SU-DHL-6 (cell line): ENCODE data around the gene GORASP1.

Experiments used
- H2AFZ ChIP-seq: fragments of 200-600 bp; sonication (generic); 2 replicates; pipeline ENCODE4 v1.6.1; 2014; ENCODE audit warnings: low read depth, mild to moderate bottlenecking, moderate library complexity, mixed read lengths, antibody characterized with exemption, low read length; ENCODE audit not compliant: severe bottlenecking
- H3F3A ChIP-seq: fragments of 200-600 bp; shearing (Covaris generic); 2 replicates; pipeline ENCODE4 v1.6.0; 2016; ENCODE audit warnings: antibody characterized with exemption, mild to moderate bottlenecking; ENCODE audit not compliant: insufficient read depth
- H3K27ac ChIP-seq: fragments of 200-600 bp; sonication (generic); 2 replicates; pipeline ENCODE4 v1.5.1; 2016; ENCODE audit warnings: low read depth, mild to moderate bottlenecking, low read length, moderate library complexity, mixed read lengths
- H3K27me3 ChIP-seq: fragments of 200-600 bp; sonication (generic), shearing (Covaris generic); 2 replicates; pipeline ENCODE4 v1.6.0; 2014; ENCODE audit warnings: mild to moderate bottlenecking, low read length
- H3K36me3 ChIP-seq: fragments of 200-600 bp; sonication (generic); 2 replicates; pipeline ENCODE4 v1.6.1; 2014; ENCODE audit warnings: mild to moderate bottlenecking, low read length, mixed read lengths
- H3K4me2 ChIP-seq: fragments of 300-600, 200-600 bp; shearing (Covaris generic), sonication (generic); 2 replicates; pipeline ENCODE4 v1.6.0; 2014; ENCODE audit warnings: low read length, low read depth, mild to moderate bottlenecking; ENCODE audit not compliant: poor library complexity, severe bottlenecking
- H3K4me3 ChIP-seq: fragments of 200-600 bp; sonication (generic); 2 replicates; pipeline ENCODE4 v1.5.1; 2014; ENCODE audit warnings: antibody characterized with exemption, low read length, mild to moderate bottlenecking, mixed read lengths; ENCODE audit not compliant: insufficient read depth, poor library complexity, severe bottlenecking
- H3K79me2 ChIP-seq: fragments of 200-600 bp; sonication (generic); 2 replicates; pipeline ENCODE4 v1.6.1; 2014; ENCODE audit warnings: mild to moderate bottlenecking, low read length, moderate library complexity; ENCODE audit not compliant: insufficient read depth
- H3K9ac ChIP-seq: fragments of 200-600 bp; sonication (generic); 2 replicates; pipeline ENCODE4 v1.7.0; 2014; ENCODE audit warnings: mild to moderate bottlenecking, low read length
- H3K9me2 ChIP-seq: fragments of 200-600 bp; sonication (generic); replicated peaks from 2 replicates; pipeline ENCODE4 v1.6.1; 2014; ENCODE audit warnings: low read length; ENCODE audit not compliant: insufficient read depth
- H3K9me3 ChIP-seq: fragments of 200-600 bp; sonication (generic); 2 replicates; pipeline ENCODE4 v1.6.1; 2014; ENCODE audit warnings: low read length, mixed read lengths; ENCODE audit not compliant: insufficient read depth
- H4K20me1 ChIP-seq: fragments of 200-600 bp; sonication (generic); 2 replicates; pipeline ENCODE4 v1.6.1; 2014; ENCODE audit warnings: low read depth, mild to moderate bottlenecking, antibody characterized with exemption, low read length, moderate library complexity, mixed read lengths
- EZH2phosphoT487 ChIP-seq: fragments of 200-600 bp; sonication (generic), shearing (Covaris generic); conservative IDR thresholded peaks from 2 replicates; pipeline ENCODE4 v1.6.1; 2018; ENCODE audit warnings: mild to moderate bottlenecking, antibody characterized with exemption, low read length, moderate library complexity, mixed read lengths
- TF ChIP-seq, protein P1 (sequence below): fragments of 200-600 bp; sonication (generic); IDR thresholded peaks from one replicate; pipeline ENCODE4 v1.5.1; 2017; ENCODE audit warnings: antibody characterized with exemption, mild to moderate bottlenecking, low read length, moderate library complexity; ENCODE audit not compliant: insufficient read depth, poor library complexity, severe bottlenecking

The GORASP1 gene

GRCh38 chr3:39115870-39116269 is 8.4 kb upstream of the GORASP1 start:
- Histone ChIP-seq H3K27me3 (no peaks in the 10 kb centered on the region), H3K9me2 (no peaks in the 10 kb centered on the region), H3K79me2 (no peaks in the 10 kb centered on the region), H3K4me3 (no peak overlapping the region), H3K9me3 (no peaks in the 10 kb centered on the region), H3F3A (no peaks in the 10 kb centered on the region), H3K9ac (no peak overlapping the region), H3K27ac (no peak overlapping the region), H2AFZ (no peak overlapping the region), H3K36me3 (no peaks in the 10 kb centered on the region), H3K4me2 (no peak overlapping the region), H4K20me1 (no peaks in the 10 kb centered on the region)
- TF ChIP-seq, protein P1, sequence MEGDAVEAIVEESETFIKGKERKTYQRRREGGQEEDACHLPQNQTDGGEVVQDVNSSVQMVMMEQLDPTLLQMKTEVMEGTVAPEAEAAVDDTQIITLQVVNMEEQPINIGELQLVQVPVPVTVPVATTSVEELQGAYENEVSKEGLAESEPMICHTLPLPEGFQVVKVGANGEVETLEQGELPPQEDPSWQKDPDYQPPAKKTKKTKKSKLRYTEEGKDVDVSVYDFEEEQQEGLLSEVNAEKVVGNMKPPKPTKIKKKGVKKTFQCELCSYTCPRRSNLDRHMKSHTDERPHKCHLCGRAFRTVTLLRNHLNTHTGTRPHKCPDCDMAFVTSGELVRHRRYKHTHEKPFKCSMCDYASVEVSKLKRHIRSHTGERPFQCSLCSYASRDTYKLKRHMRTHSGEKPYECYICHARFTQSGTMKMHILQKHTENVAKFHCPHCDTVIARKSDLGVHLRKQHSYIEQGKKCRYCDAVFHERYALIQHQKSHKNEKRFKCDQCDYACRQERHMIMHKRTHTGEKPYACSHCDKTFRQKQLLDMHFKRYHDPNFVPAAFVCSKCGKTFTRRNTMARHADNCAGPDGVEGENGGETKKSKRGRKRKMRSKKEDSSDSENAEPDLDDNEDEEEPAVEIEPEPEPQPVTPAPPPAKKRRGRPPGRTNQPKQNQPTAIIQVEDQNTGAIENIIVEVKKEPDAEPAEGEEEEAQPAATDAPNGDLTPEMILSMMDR: no peak
- no peak for TF ChIP-seq EZH2phosphoT487

GRCh38 chr3:39114456-39114855 is 7.0 kb upstream of the GORASP1 start:
- H3K9me2 ChIP-seq: no peaks in the 10 kb centered on the region
- H3K4me2 ChIP-seq: no peak overlapping the region
- H3K79me2 ChIP-seq: no peaks in the 10 kb centered on the region
- no peaks in the 10 kb centered on the region for H3K36me3 ChIP-seq
- no peaks in the 10 kb centered on the region for H3K9me3 ChIP-seq
- H3F3A ChIP-seq: no peaks in the 10 kb centered on the region
- TF ChIP-seq, protein P1: no peak
- TF ChIP-seq EZH2phosphoT487: no peak
- no peak overlapping the region for H2AFZ ChIP-seq
- H3K27ac ChIP-seq: no peak overlapping the region
- H3K27me3 ChIP-seq: no peaks in the 10 kb centered on the region
- H3K9ac ChIP-seq: no peak overlapping the region
- no peaks in the 10 kb centered on the region for H4K20me1 ChIP-seq
- H3K4me3 ChIP-seq: no peak overlapping the region

DNA sequence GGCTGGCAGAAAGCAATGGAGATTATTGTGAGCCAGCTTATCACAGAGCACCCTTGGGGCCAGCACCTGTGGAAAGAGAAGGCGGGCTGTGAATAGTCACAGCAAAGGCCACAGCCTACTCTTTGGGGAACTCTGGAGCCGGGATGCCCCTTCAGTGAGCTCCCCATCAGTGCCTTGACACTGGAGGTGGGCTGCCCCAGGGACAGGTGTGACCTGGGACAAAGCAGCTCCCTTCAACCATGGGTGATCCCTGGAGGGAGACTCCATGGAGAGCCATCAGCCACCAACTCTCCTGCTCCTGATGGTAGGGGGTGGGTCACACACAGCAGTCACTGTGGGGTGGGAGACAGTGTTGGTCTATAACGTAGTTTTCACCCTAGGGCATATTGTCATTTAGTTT is 5.9 kb upstream of the GORASP1 start:
- Histone ChIP-seq H2AFZ (no peak overlapping the region), H3F3A (0 out of 2 replicates have a peak, but pooled peaks cover under 1% of the 10 kb centered on the region), H3K79me2 (no peaks in the 10 kb centered on the region), H3K9me2 (no peaks in the 10 kb centered on the region), H3K27me3 (no peaks in the 10 kb centered on the region), H3K9me3 (no peaks in the 10 kb centered on the region), H3K4me3 (no peak overlapping the region), H4K20me1 (no peaks in the 10 kb centered on the region), H3K9ac (no peak overlapping the region), H3K27ac (no peak overlapping the region), H3K36me3 (no peaks in the 10 kb centered on the region), H3K4me2 (no peak overlapping the region)
- TF ChIP-seq, protein P1: no peak
- no peak for TF ChIP-seq EZH2phosphoT487

DNA sequence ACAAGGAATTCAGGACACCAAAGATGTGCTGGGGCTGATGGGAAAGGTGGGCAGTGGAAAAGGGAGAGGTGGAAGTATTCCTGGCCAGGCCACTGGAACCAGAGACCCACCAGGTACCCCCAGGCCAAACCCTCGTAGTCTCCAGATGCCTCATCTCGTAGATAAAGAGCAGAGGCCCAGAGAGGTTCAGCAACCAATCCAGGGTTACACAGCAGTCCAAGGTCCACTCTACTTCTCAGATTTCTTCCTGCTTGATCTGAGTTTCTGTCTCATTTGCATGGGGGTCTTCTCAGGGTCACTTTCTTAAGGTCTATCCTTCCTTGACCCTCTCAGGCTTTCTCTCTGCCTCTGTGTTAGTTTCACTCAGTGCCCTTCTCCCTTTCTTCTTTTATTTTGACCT is 5.1 kb upstream of the GORASP1 start:
- Histone ChIP-seq H3K4me2 (no peak overlapping the region), H3K27me3 (no peaks in the 10 kb centered on the region), H3F3A (peaks cover 5% of the 10 kb centered on the region; the same call in 1 of the 2 replicates), H3K79me2 (no peaks in the 10 kb centered on the region), H3K9ac (no peak overlapping the region), H4K20me1 (no peaks in the 10 kb centered on the region), H2AFZ (no peak overlapping the region), H3K27ac (no peak overlapping the region), H3K9me3 (no peaks in the 10 kb centered on the region), H3K4me3 (no peak overlapping the region), H3K36me3 (no peaks in the 10 kb centered on the region), H3K9me2 (no peaks in the 10 kb centered on the region)
- no peak for TF ChIP-seq EZH2phosphoT487
- TF ChIP-seq, protein P1: no peak
